Measurements from ENCODE around the gene SLC22A2.
"Not testable (repeated sequence)": the region's sequence is repeated elsewhere in the genome, so short reads cannot be mapped to it uniquely, and the experiment has no call there.

SLC22A2 gene

GRCh38 chr6:160258346-160259142 is at the start of gene SLC22A2:
TSS of gene SLC22A2 (minus strand) at chr6:160258821. CDS start at chr6:160258757, 64 bp downstream.
- DNase-seq: no peak
- in situ Hi-C loops (cut with MboI; ENCODE audit: low pct_unique_long_range_greater_than_20kb, low sequenced_read_pairs): no loop called here

- in situ Hi-C loops (cut with MboI; ENCODE audit: low pct_unique_long_range_greater_than_20kb, low sequenced_read_pairs): no loop called here
- DNase-seq: no peak
Observed at GRCh38 chr6:160305926-160306713, 47.5 kb upstream of the SLC22A2 start.

GRCh38 chr6:160303806-160304205 is 45.2 kb upstream of the SLC22A2 start:
- in situ Hi-C loops (cut with MboI; ENCODE audit: low pct_unique_long_range_greater_than_20kb, low sequenced_read_pairs): no loop called here
- no peak for DNase-seq

- DNase-seq; in situ Hi-C loops (cut with MboI; ENCODE audit: low pct_unique_long_range_greater_than_20kb, low sequenced_read_pairs): not testable (repeated sequence)
Observed at GRCh38 chr6:160302431-160303082, 43.9 kb upstream of the SLC22A2 start.

- no peak for DNase-seq
- in situ Hi-C loops (cut with MboI; ENCODE audit: low pct_unique_long_range_greater_than_20kb, low sequenced_read_pairs): no loop called here
Observed at GRCh38 chr6:160301339-160301738, 42.7 kb upstream of the SLC22A2 start.

- in situ Hi-C loops (cut with MboI; ENCODE audit: low pct_unique_long_range_greater_than_20kb, low sequenced_read_pairs): no loop called here
- DNase-seq: no peak
Observed at GRCh38 chr6:160300076-160300695, 41.6 kb upstream of the SLC22A2 start.

GRCh38 chr6:160299559-160299958 is 40.9 kb upstream of the SLC22A2 start:
- no peak for DNase-seq
- in situ Hi-C loops (cut with MboI; ENCODE audit: low pct_unique_long_range_greater_than_20kb, low sequenced_read_pairs): no loop called here

GRCh38 chr6:160298121-160298520 is 39.5 kb upstream of the SLC22A2 start:
- in situ Hi-C loops (cut with MboI; ENCODE audit: low pct_unique_long_range_greater_than_20kb, low sequenced_read_pairs): no loop called here
- no peak for DNase-seq

- in situ Hi-C loops (cut with MboI; ENCODE audit: low pct_unique_long_range_greater_than_20kb, low sequenced_read_pairs): no loop called here
- no peak for DNase-seq
Observed at GRCh38 chr6:160297310-160297709, 38.7 kb upstream of the SLC22A2 start.

GRCh38 chr6:160293844-160294243 is 35.2 kb upstream of the SLC22A2 start:
- DNase-seq: no peak
- in situ Hi-C loops (cut with MboI; ENCODE audit: low pct_unique_long_range_greater_than_20kb, low sequenced_read_pairs): no loop called here

GRCh38 chr6:160285541-160286105 is 27.0 kb upstream of the SLC22A2 start:
- DNase-seq: no peak
- in situ Hi-C loops (cut with MboI; ENCODE audit: low pct_unique_long_range_greater_than_20kb, low sequenced_read_pairs): no loop called here

- in situ Hi-C loops (cut with MboI; ENCODE audit: low pct_unique_long_range_greater_than_20kb, low sequenced_read_pairs): no loop called here
- DNase-seq: no peak
Observed at GRCh38 chr6:160284575-160284974, 26.0 kb upstream of the SLC22A2 start.

- no peak for DNase-seq
- in situ Hi-C loops (cut with MboI; ENCODE audit: low pct_unique_long_range_greater_than_20kb, low sequenced_read_pairs): no loop called here
Observed at GRCh38 chr6:160282444-160282843, 23.8 kb upstream of the SLC22A2 start.

GRCh38 chr6:160279850-160280249 is 21.2 kb upstream of the SLC22A2 start:
- DNase-seq: no peak
- in situ Hi-C loops (cut with MboI; ENCODE audit: low pct_unique_long_range_greater_than_20kb, low sequenced_read_pairs): no loop called here

GRCh38 chr6:160278786-160279310 is 20.2 kb upstream of the SLC22A2 start:
- in situ Hi-C loops (cut with MboI; ENCODE audit: low pct_unique_long_range_greater_than_20kb, low sequenced_read_pairs): no loop called here
- DNase-seq: no peak

GRCh38 chr6:160278311-160278710 is 19.7 kb upstream of the SLC22A2 start:
- DNase-seq: no peak
- in situ Hi-C loops (cut with MboI; ENCODE audit: low pct_unique_long_range_greater_than_20kb, low sequenced_read_pairs): no loop called here

GRCh38 chr6:160277546-160277945 is 18.9 kb upstream of the SLC22A2 start:
- in situ Hi-C loops (cut with MboI; ENCODE audit: low pct_unique_long_range_greater_than_20kb, low sequenced_read_pairs): no loop called here
- DNase-seq: no peak

GRCh38 chr6:160277144-160277543 is 18.5 kb upstream of the SLC22A2 start:
- DNase-seq: no peak
- in situ Hi-C loops (cut with MboI; ENCODE audit: low pct_unique_long_range_greater_than_20kb, low sequenced_read_pairs): no loop called here

GRCh38 chr6:160276126-160276525 is 17.5 kb upstream of the SLC22A2 start:
- in situ Hi-C loops (cut with MboI; ENCODE audit: low pct_unique_long_range_greater_than_20kb, low sequenced_read_pairs): no loop called here
- DNase-seq: no peak

Data from KBM-7 (cell line).